Spleen (tissue), 7 donors: ENCODE data around the gene SLC23A1.
"Not testable (repeated sequence)": the region's sequence is repeated elsewhere in the genome, so short reads cannot be mapped to it uniquely, and the experiment has no call there.

ENCODE experiments used
- POLR2A ChIP-seq, 3 donors: fragments of 450-650 bp; IDR thresholded peaks; one replicate each; pipeline ENCODE4 v1.5.1; 2017; ENCODE audit warnings: antibody characterized with exemption in 3 of 3, mild to moderate bottlenecking in 1 of 3
- POLR2AphosphoS5 ChIP-seq, 3 donors: sonication (generic); formaldehyde crosslinking; IDR thresholded peaks; one replicate each; pipeline ENCODE4 v1.5.1; 2017; ENCODE audit warnings: antibody characterized with exemption in 3 of 3
- TF ChIP-seq, protein P1 (sequence below), 11 experiments: fragments of 200-600 bp in 7 of 11; fragments of 450-650 bp in 4 of 11; sonication (generic) in 4 of 11; IDR thresholded peaks in 8 of 11; conservative IDR thresholded peaks in 3 of 11; 1 replicate in 7 of 11; 2 replicates in 4 of 11; pipeline versions ENCODE4 v1.4.0 to v1.8.0; 2016 to 2021; ENCODE audit warnings: antibody characterized with exemption in 11 of 11, inconsistent platforms in 4 of 11, mild to moderate bottlenecking in 1 of 11
- donor health status: DM: no; HTN: no; CAD: no; lungs with moderate emphysema.
- donor health status: DM: no; HTN: no; CAD: no.
- donor health status: DM: no; HTN: no; CAD: no.

DNA sequence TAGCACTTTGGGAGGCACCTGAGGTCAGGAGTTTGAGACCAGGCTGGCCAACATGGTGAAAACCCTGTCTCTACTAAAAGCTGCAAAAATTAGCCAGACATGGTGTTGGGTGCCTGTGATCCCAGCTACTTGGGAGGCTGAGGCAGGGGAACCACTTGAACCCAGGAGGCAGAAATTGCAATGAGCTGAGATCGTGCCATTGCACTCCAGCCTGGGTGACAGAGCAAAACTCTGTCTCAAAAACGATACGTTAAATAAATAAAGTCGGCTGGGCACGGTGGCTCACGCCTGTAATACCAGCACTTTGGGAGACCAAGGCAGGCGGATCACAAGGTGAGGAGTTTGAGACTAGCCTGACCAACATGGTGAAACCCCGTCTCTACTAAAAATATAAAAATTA lies 27.2 kb downstream of the SLC23A1 start:
- TF ChIP-seq, protein P1, sequence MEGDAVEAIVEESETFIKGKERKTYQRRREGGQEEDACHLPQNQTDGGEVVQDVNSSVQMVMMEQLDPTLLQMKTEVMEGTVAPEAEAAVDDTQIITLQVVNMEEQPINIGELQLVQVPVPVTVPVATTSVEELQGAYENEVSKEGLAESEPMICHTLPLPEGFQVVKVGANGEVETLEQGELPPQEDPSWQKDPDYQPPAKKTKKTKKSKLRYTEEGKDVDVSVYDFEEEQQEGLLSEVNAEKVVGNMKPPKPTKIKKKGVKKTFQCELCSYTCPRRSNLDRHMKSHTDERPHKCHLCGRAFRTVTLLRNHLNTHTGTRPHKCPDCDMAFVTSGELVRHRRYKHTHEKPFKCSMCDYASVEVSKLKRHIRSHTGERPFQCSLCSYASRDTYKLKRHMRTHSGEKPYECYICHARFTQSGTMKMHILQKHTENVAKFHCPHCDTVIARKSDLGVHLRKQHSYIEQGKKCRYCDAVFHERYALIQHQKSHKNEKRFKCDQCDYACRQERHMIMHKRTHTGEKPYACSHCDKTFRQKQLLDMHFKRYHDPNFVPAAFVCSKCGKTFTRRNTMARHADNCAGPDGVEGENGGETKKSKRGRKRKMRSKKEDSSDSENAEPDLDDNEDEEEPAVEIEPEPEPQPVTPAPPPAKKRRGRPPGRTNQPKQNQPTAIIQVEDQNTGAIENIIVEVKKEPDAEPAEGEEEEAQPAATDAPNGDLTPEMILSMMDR (IDR thresholded peaks at IDR 0.05 in 8 of 11, conservative IDR thresholded peaks at IDR 0.05 in 3 of 11) = not testable (repeated sequence)
- not testable (repeated sequence) for TF ChIP-seq POLR2A, POLR2AphosphoS5 (IDR thresholded peaks at IDR 0.05)
